AG04449 (cell line): Measurements from ENCODE around the gene ARL8B.

Source experiments
- CTCF ChIA-PET: fragments of 350-600 bp; formaldehyde crosslinking; extraction: SDS; loops from one replicate; lab custom pipeline; 2021; ENCODE audit warnings: antibody characterized with exemption; lab: Yijun Ruan, JAX
- POLR2A ChIA-PET: fragments of 400-600, 350-600 bp; formaldehyde crosslinking; extraction: SDS; loops from one replicate; lab custom pipeline; 2020; ENCODE audit warnings: antibody characterized with exemption, inconsistent platforms; lab: Yijun Ruan, JAX
- DNase-seq: peaks from one replicate; pipeline ENCODE4 v3.0.0-alpha.2; 2010; ENCODE audit warnings: low read depth, low spot score
- H3K4me3 ChIP-seq: 2 replicates; pipeline ENCODE4 v1.5.1; 2011; ENCODE audit warnings: low read depth, mild to moderate bottlenecking, control low read depth, low read length
- CTCF ChIP-seq: IDR thresholded peaks from one replicate; pipeline ENCODE4 v1.5.1; 2011; ENCODE audit warnings: mild to moderate bottlenecking, moderate library complexity, low read length, control low read depth, inconsistent platforms; ENCODE audit not compliant: insufficient read depth; ENCODE audit errors: missing control alignments

ARL8B gene

GRCh38 chr3:5186089-5186857, 64.2 kb downstream of the ARL8B start:
- TF ChIP-seq CTCF = no peak
- H3K4me3 ChIP-seq = peak overlapping the region; percentile 65
- POLR2A ChIA-PET = interaction anchor here (0.6 kb wide), 1 partner anchor 693 kb away, joined by 3 read pairs; the partner anchor contains the start of gene ITPR1
- CTCF ChIA-PET = interaction anchor here (1.0 to 2.1 kb wide), 4 partner anchors 10 to 65 kb away, joined by 3 to 10 read pairs (median 4); no protein-coding TSS in a partner anchor
- DNase-seq = no peak

GRCh38 chr3:5186858-5187155, 64.7 kb downstream of the ARL8B start:
- ChIA-PET CTCF (interaction anchor here (1.0 to 2.1 kb wide), 3 partner anchors 64 to 475 kb away, joined by 3 to 10 read pairs (median 4); no protein-coding TSS in a partner anchor), POLR2A (interaction anchor here (0.6 kb wide), 1 partner anchor 694 kb away, joined by 3 read pairs; the partner anchor contains the start of gene ITPR1)
- no peak for TF ChIP-seq CTCF
- H3K4me3 ChIP-seq = peak overlapping the region; percentile 65
- no peak for DNase-seq

GRCh38 chr3:5187156-5187919, 65.2 kb downstream of the ARL8B start, which contains the start of gene EDEM1:
TSS of gene EDEM1 (plus strand) at chr3:5187707. CDS start at chr3:5187806, 99 bp downstream.
- POLR2A ChIA-PET = interaction anchor here (0.6 kb wide), 1 partner anchor 694 kb away, joined by 3 read pairs; the partner anchor contains the start of gene ITPR1
- peak; percentile 41 for DNase-seq
- peak within 1 kb of the TSS; percentile 90 for H3K4me3 ChIP-seq
- CTCF ChIA-PET = interaction anchor here (1.0 to 2.3 kb wide), 4 partner anchors 64 to 475 kb away, joined by 3 to 14 read pairs (median 7); partner anchors contain the start of gene ARL8B
- TF ChIP-seq CTCF = no peak

- ChIA-PET POLR2A (no interaction called here), CTCF (interaction anchor here (1.0 to 2.3 kb wide), 2 partner anchors 66 to 476 kb away, joined by 4 to 14 read pairs; partner anchors contain the start of gene ARL8B)
- TF ChIP-seq CTCF = no peak
- no peak for DNase-seq
- H3K4me3 ChIP-seq = peak overlapping the region; percentile 90
Measured at GRCh38 chr3:5187920-5188418, 65.9 kb downstream of the ARL8B start.

GRCh38 chr3:5188419-5189221, 66.5 kb downstream of the ARL8B start:
- no peak for DNase-seq
- peak overlapping the region; percentile 90 for H3K4me3 ChIP-seq
- ChIA-PET POLR2A (no interaction called here), CTCF (interaction anchor here (2.3 kb wide), 1 partner anchor 66 kb away, joined by 14 read pairs; the partner anchor contains the start of gene ARL8B)
- TF ChIP-seq CTCF = no peak
